HepG2 (cell line): Measurements from ENCODE around the gene CSRP3. TPM values are rescaled to one million over a fixed set of nuclear protein-coding genes. Genes with fewer than 3 reads are reported as not detected.

Experiments used
- ATAC-seq: fragments of 200-7000 bp; cut with Tn5 transposase; 3 replicates; pipeline ENCODE4 v1.9.1; 2020; ENCODE audit warnings: mild to moderate bottlenecking, moderate library complexity
- Bru-seq: library from RNA; stranded (reverse); fragments of 400-500 nt; gene quantifications from one replicate; lab custom pipeline; 2021; lab: Mats Ljungman, UMichigan
- BruChase-seq, 2 experiments: library from RNA; stranded (reverse); fragments of 400-500 nt; gene quantifications; one replicate each; lab custom pipeline; 2021; lab: Mats Ljungman, UMichigan
- BruUV-seq: library from RNA; stranded (reverse); fragments of 400-500 nt; replicated peaks from 2 replicates; lab custom pipeline; 2021; lab: Mats Ljungman, UMichigan
- CTCF ChIA-PET: fragments of 300-600 bp; formaldehyde crosslinking; extraction: SDS; loops from one replicate; lab custom pipeline; 2021; ENCODE audit warnings: low total read pairs, inconsistent platforms, low intra/inter-chr PET ratio; lab: Yijun Ruan, JAX
- POLR2A ChIA-PET: fragments of 350-600 bp; sonication (Branson Sonifier 250); formaldehyde crosslinking; loops from one replicate; lab custom pipeline; 2020; ENCODE audit warnings: antibody characterized with exemption, inconsistent platforms; lab: Yijun Ruan, JAX
- DNase-seq: peaks from one replicate; pipeline ENCODE4 v3.0.0-alpha.2; 2015; ENCODE audit warnings: low spot score
- FAIRE-seq: peaks from 3 replicates; lab custom pipeline; 2011; peaks lifted over from hg19 to GRCh38; lab: Jason Lieb, UNC
- H2AFZ ChIP-seq: one replicate; pipeline ENCODE4 v1.6.1; 2011; ENCODE audit warnings: low read length, inconsistent platforms
- H3K27ac ChIP-seq: fragments of 300-600 bp; 3 replicates; pipeline ENCODE4 v1.8.0; 2011; ENCODE audit warnings: mixed run types, mild to moderate bottlenecking, mixed read lengths, low read length, inconsistent platforms; ENCODE audit not compliant: insufficient read depth; ENCODE audit errors: extremely low read length
- H3K27me3 ChIP-seq, 2 experiments: fragments of 200-600 bp in 1 of 2; 2 replicates in 1 of 2; 3 replicates in 1 of 2; pipeline versions ENCODE4 v1.6.0 to v1.8.0; 2011; ENCODE audit warnings: low read length in 2 of 2, mild to moderate bottlenecking in 2 of 2, moderate library complexity in 2 of 2, inconsistent platforms in 1 of 2; ENCODE audit not compliant: insufficient read depth in 2 of 2, control insufficient read depth in 1 of 2
- H3K36me3 ChIP-seq, 2 experiments: fragments of 200-600 bp in 1 of 2; replicated peaks in 1 of 2; 2 replicates in 1 of 2; 3 replicates in 1 of 2; pipeline versions ENCODE4 v1.5.1 to v1.8.0; 2011; ENCODE audit warnings: low read length in 2 of 2, inconsistent platforms in 1 of 2; ENCODE audit not compliant: insufficient read depth in 2 of 2, control insufficient read depth in 1 of 2
- H3K4me1 ChIP-seq: 2 replicates; pipeline ENCODE4 v1.5.1; 2012; ENCODE audit warnings: low read length, inconsistent platforms; ENCODE audit not compliant: insufficient read depth
- H3K4me2 ChIP-seq: 2 replicates; pipeline ENCODE4 v1.6.0; 2011; ENCODE audit warnings: low read depth, low read length, inconsistent platforms
- H3K4me3 ChIP-seq, 3 experiments: fragments of 200-600 bp in 1 of 3; sonication (generic), shearing (Covaris generic) in 1 of 3; replicated peaks in 1 of 3; 2 replicates each; pipeline ENCODE4 v1.5.1; 2011 to 2016; ENCODE audit warnings: low read length in 3 of 3, inconsistent platforms in 2 of 3, low read depth in 2 of 3, mild to moderate bottlenecking in 2 of 3, control low read depth in 1 of 3, mixed read lengths in 1 of 3; ENCODE audit not compliant: insufficient read depth in 1 of 3
- H3K79me2 ChIP-seq: one replicate; pipeline ENCODE4 v1.6.1; 2011; ENCODE audit warnings: low read length, inconsistent platforms; ENCODE audit not compliant: insufficient read depth
- H3K9ac ChIP-seq: 2 replicates; pipeline ENCODE4 v1.6.0; 2011; ENCODE audit warnings: mild to moderate bottlenecking, low read depth, low read length, inconsistent platforms; ENCODE audit not compliant: insufficient read depth
- H3K9me3 ChIP-seq: 2 replicates; pipeline ENCODE4 v1.5.1; 2012; ENCODE audit warnings: mild to moderate bottlenecking, low read length
- H4K20me1 ChIP-seq: 2 replicates; pipeline ENCODE4 v1.6.0; 2011; ENCODE audit warnings: inconsistent platforms, mild to moderate bottlenecking, low read length, moderate library complexity; ENCODE audit not compliant: insufficient read depth
- CBFB ChIP-seq: sonication (generic); formaldehyde crosslinking; IDR thresholded peaks from 2 replicates; pipeline ENCODE4 v1.4.0; 2020; ENCODE audit warnings: missing genetic modification reagents
- GATAD2A ChIP-seq: IDR thresholded peaks from 2 replicates; pipeline ENCODE4 v1.6.1; 2016
- GFI1 ChIP-seq: sonication (generic); formaldehyde crosslinking; IDR thresholded peaks from 2 replicates; pipeline ENCODE4 v1.5.0; 2020; ENCODE audit warnings: missing genetic modification reagents, mild to moderate bottlenecking, borderline replicate concordance
- HCFC1 ChIP-seq: fragments of 150-350 bp; IDR thresholded peaks from 2 replicates; pipeline ENCODE4 v1.6.1; 2014; ENCODE audit warnings: low read depth, low read length
- SIX4 ChIP-seq: sonication (generic); formaldehyde crosslinking; IDR thresholded peaks from 2 replicates; pipeline ENCODE4 v1.4.0; 2020; ENCODE audit warnings: missing genetic modification reagents
- TCF7L2 ChIP-seq: IDR thresholded peaks from 2 replicates; pipeline ENCODE4 v1.6.1; 2011; ENCODE audit warnings: mild to moderate bottlenecking, low read depth, low read length, moderate library complexity
- TEAD2 ChIP-seq: sonication (generic); formaldehyde crosslinking; IDR thresholded peaks from 2 replicates; pipeline ENCODE4 v1.9.0; 2021; ENCODE audit warnings: missing genetic modification reagents
- ZC3H4 ChIP-seq: sonication (generic); formaldehyde crosslinking; IDR thresholded peaks from 2 replicates; pipeline ENCODE4 v1.4.0; 2020; ENCODE audit warnings: missing genetic modification reagents, borderline replicate concordance
- ZNF713 ChIP-seq: sonication (generic); formaldehyde crosslinking; IDR thresholded peaks from 2 replicates; pipeline ENCODE4 v1.4.0; 2020; ENCODE audit warnings: mild to moderate bottlenecking, missing genetic modification reagents
- WGBS: methylation state at CpG from one replicate; pipeline ENCODE4 v1.1.6; 2017; ENCODE audit warnings: low lambda C conversion rate; 5-methylcytosine and 5-hydroxymethylcytosine counted together
- in situ Hi-C: cut with HindIII; loops from 2 replicates; pipeline ENCODE4 v1.10.0; 2017; ENCODE audit warnings: low pct_unique_long_range_greater_than_20kb; ENCODE audit not compliant: extremely low pct_ligation_motif_present
- intact Hi-C: fragments of 100-400 bp; cut with micrococcal nuclease; formaldehyde crosslinking; loops from one replicate; pipeline ENCODE4 v1.10.0; 2022; ENCODE audit not compliant: unreplicated experiment
- long read RNA-seq, 2 experiments: library from RNA in 1 of 2; library from polyadenylated mRNA in 1 of 2; stranded (forward) in 1 of 2; unstranded in 1 of 2; transcript quantifications; one replicate each; pipeline ENCODE4 v2.0.0, GENCODE V29; 2019 to 2022
- polyA minus RNA-seq, 3 experiments: library from RNA; depleted of rRNA, polyadenylated mRNA; stranded (reverse); fragments of >200 nt; gene quantifications; 2 replicates each; pipeline ENCODE4 v1.2.3, GENCODE V29; 2011; ENCODE audit warnings: low replicate concordance in 1 of 3
- polyA plus RNA-seq, 8 experiments: library from polyadenylated mRNA; depleted of rRNA in 3 of 8; stranded (reverse) in 7 of 8; unstranded in 1 of 8; fragments of >200 nt; fragmentation: Illumina TruSeq in 4 of 8; extraction: Trizol in 4 of 8; gene quantifications; 2 replicates each; pipeline versions ENCODE4 v1.2.1 to v1.2.3, GENCODE V29; 2011 to 2016; ENCODE audit warnings: low read depth in 4 of 8, missing spikeins in 1 of 8, mixed read lengths in 1 of 8; ENCODE audit not compliant: insufficient read depth in 1 of 8
- total RNA-seq, 5 experiments: library from RNA; depleted of rRNA; stranded (reverse); fragments of >200 nt; fragmentation: Illumina TruSeq; extraction: Trizol; gene quantifications; 2 replicates each; pipeline ENCODE4 v1.2.3, GENCODE V29; 2016; ENCODE audit warnings: low read depth in 1 of 5

CSRP3 gene
- total RNA-seq (2016; rRNA removed; fragmentation: Illumina TruSeq; extraction: Trizol) = not detected in 2 replicates
- total RNA-seq (2016; cell fraction: cytosol; rRNA removed; fragmentation: Illumina TruSeq; extraction: Trizol; ENCODE audit: low read depth) = not detected in 2 replicates
- not detected in 2 replicates for total RNA-seq (2016; cell fraction: insoluble cytoplasmic fraction; rRNA removed; fragmentation: Illumina TruSeq; extraction: Trizol)
- total RNA-seq (2016; cell fraction: membrane; rRNA removed; fragmentation: Illumina TruSeq; extraction: Trizol) = not detected in 2 replicates
- not detected in 2 replicates for total RNA-seq (2016; cell fraction: nucleus; rRNA removed; fragmentation: Illumina TruSeq; extraction: Trizol)
- not detected in 2 replicates for polyA plus RNA-seq (2011; rRNA removed)
- polyA plus RNA-seq (2011; cell fraction: cytosol; rRNA removed) = not detected in 2 replicates
- not detected in 2 replicates for polyA plus RNA-seq (2011; cell fraction: nucleus; rRNA removed)
- not detected in 2 replicates for polyA plus RNA-seq (2012)
- polyA plus RNA-seq (2016; cell fraction: cytosol; fragmentation: Illumina TruSeq; extraction: Trizol; ENCODE audit: low read depth) = not detected in 2 replicates
- polyA plus RNA-seq (2016; cell fraction: insoluble cytoplasmic fraction; fragmentation: Illumina TruSeq; extraction: Trizol; ENCODE audit: low read depth) = not detected in 2 replicates
- not detected in 2 replicates for polyA plus RNA-seq (2016; cell fraction: membrane; fragmentation: Illumina TruSeq; extraction: Trizol; ENCODE audit: low read depth)
- polyA plus RNA-seq (2016; cell fraction: nucleus; fragmentation: Illumina TruSeq; extraction: Trizol; ENCODE audit: insufficient read depth, low read depth) = not detected in 2 replicates
- not detected in 2 replicates for polyA minus RNA-seq (2011; rRNA and poly(A)+ RNA removed; ENCODE audit: low replicate concordance)
- polyA minus RNA-seq (2011; cell fraction: cytosol; rRNA and poly(A)+ RNA removed) = not detected in 2 replicates
- not detected in 2 replicates for polyA minus RNA-seq (2011; cell fraction: nucleus; rRNA and poly(A)+ RNA removed)
- Bru-seq, nascent RNA = not detected
- BruChase-seq, experiment 1, labeled RNA remaining after a 6-hour chase = not detected
- BruChase-seq, experiment 2, labeled RNA remaining after a 2-hour chase = not detected
- long read RNA-seq, experiment 1 = 0 reads
- long read RNA-seq, experiment 2 = 0 reads

- Histone ChIP-seq H3K36me3 (no peaks in the 10 kb centered on the region), H4K20me1 (no peaks in the 10 kb centered on the region), H3K79me2 (no peaks in the 10 kb centered on the region), H3K27ac (no peak within 1 kb of the TSS), H3K9ac (no peak within 1 kb of the TSS), H3K4me3 (no peak within 1 kb of the TSS), H3K27me3 (peaks cover 0 to 18% of the 10 kb centered on the region in 2 experiments; a peak in 2 of 5 replicates), H2AFZ (no peak within 1 kb of the TSS), H3K9me3 (no peaks in the 10 kb centered on the region), H3K4me1 (no peaks in the 10 kb centered on the region), H3K4me2 (no peak within 1 kb of the TSS)
- 4% methylated on average over 7 of the region's 7 CpGs for WGBS
- in situ Hi-C loops = no loop called here
- ATAC-seq (no peak), DNase-seq (no peak), FAIRE-seq (no peak)
- no peak for TF ChIP-seq HCFC1
- TF ChIP-seq GATAD2A (CRISPR knock-in tag) = no peak
- no peak for TF ChIP-seq CBFB
- no peak for TF ChIP-seq TCF7L2
- TF ChIP-seq TEAD2 (CRISPR knock-in tag) = no peak
- TF ChIP-seq GFI1 (CRISPR knock-in tag) = no peak
- TF ChIP-seq SIX4 (CRISPR knock-in tag) = no peak
- no peak for TF ChIP-seq ZNF713
- TF ChIP-seq ZC3H4 (CRISPR knock-in tag) = no peak
- BruUV-seq = no TSS peak
- ChIA-PET CTCF (no interaction called here), POLR2A (no interaction called here)
- intact Hi-C loops = no loop called here
These were observed at the start of gene CSRP3 for GRCh38 chr11:19201737-19202605. Gene CSRP3, minus strand, starts transcription at chr11:19201983. Its CDS starts 9,535 bp downstream, at chr11:19192448.
